PC-3 (cell line): ENCODE data around the gene TMEM114. TPM values are rescaled to one million over a fixed set of nuclear protein-coding genes. Genes with fewer than 3 reads are reported as not detected.

Experiments
- ATAC-seq: fragments of 200-7000 bp; cut with Tn5 transposase; 2 replicates; pipeline ENCODE4 v1.9.1; 2020; ENCODE audit warnings: mild to moderate bottlenecking, moderate library complexity
- BruUV-seq: library from RNA; stranded (reverse); fragments of 400-500 nt; replicated peaks from 2 replicates; lab custom pipeline; 2021; lab: Mats Ljungman, UMichigan
- CTCF ChIA-PET: fragments of 300-600 bp; sonication (Branson Sonifier 250); formaldehyde crosslinking; loops from one replicate; lab custom pipeline; 2022; ENCODE audit warnings: antibody characterized with exemption; lab: Charles Lee
- POLR2A ChIA-PET: fragments of 300-600 bp; sonication (Branson Sonifier 250); formaldehyde crosslinking; loops from one replicate; lab custom pipeline; 2022; ENCODE audit warnings: antibody characterized with exemption; ENCODE audit not compliant: unreplicated experiment; lab: Charles Lee
- DNase-seq: peaks from one replicate; pipeline ENCODE4 v3.0.0-alpha.2; 2015
- H2AFZ ChIP-seq: fragments of 300-600 bp; sonication (generic); 2 replicates; pipeline ENCODE4 v1.6.0; 2016; ENCODE audit warnings: antibody characterized with exemption, low read length
- H3F3A ChIP-seq: fragments of 300-600 bp; sonication (generic); one replicate; pipeline ENCODE4 v1.6.0; 2017; ENCODE audit warnings: antibody characterized with exemption, low read length, control low read depth, mild to moderate bottlenecking; ENCODE audit not compliant: unreplicated experiment
- H3K27ac ChIP-seq: fragments of 300-600 bp; sonication (generic); 2 replicates; pipeline ENCODE4 v1.5.1; 2016; ENCODE audit warnings: mild to moderate bottlenecking, low read length
- H3K27me3 ChIP-seq: fragments of 300-600 bp; sonication (generic); 2 replicates; pipeline ENCODE4 v1.6.1; 2016; ENCODE audit warnings: low read length, mixed read lengths
- H3K36me3 ChIP-seq: fragments of 300-600 bp; sonication (generic); 2 replicates; pipeline ENCODE4 v1.6.1; 2016; ENCODE audit warnings: low read depth, mixed run types, low read length, mixed read lengths
- H3K4me1 ChIP-seq: fragments of 300-600 bp; sonication (generic); 2 replicates; pipeline ENCODE4 v1.5.1; 2016; ENCODE audit warnings: low read length; ENCODE audit not compliant: insufficient read depth
- H3K4me2 ChIP-seq: fragments of 300-600 bp; sonication (generic); 2 replicates; pipeline ENCODE4 v1.6.0; 2016; ENCODE audit warnings: low read length
- H3K4me3 ChIP-seq: fragments of 300-600 bp; sonication (generic); 2 replicates; pipeline ENCODE4 v1.5.1; 2016; ENCODE audit warnings: mild to moderate bottlenecking, low read length, mixed read lengths
- H3K79me2 ChIP-seq: fragments of 300-600 bp; sonication (generic); 2 replicates; pipeline ENCODE4 v1.6.1; 2017; ENCODE audit warnings: low read length, mixed read lengths
- H3K9ac ChIP-seq: fragments of 300-600 bp; sonication (generic); 2 replicates; pipeline ENCODE4 v1.6.0; 2016; ENCODE audit warnings: mild to moderate bottlenecking, low read length
- H3K9me2 ChIP-seq: fragments of 300-600 bp; sonication (generic); replicated peaks from 2 replicates; pipeline ENCODE4 v1.6.1; 2016; ENCODE audit warnings: mixed run types, low read length, mixed read lengths
- H3K9me3 ChIP-seq: fragments of 300-600 bp; sonication (generic); 2 replicates; pipeline ENCODE4 v1.6.1; 2016; ENCODE audit warnings: low read length, mixed read lengths
- H4K20me1 ChIP-seq: fragments of 300-600 bp; sonication (generic); 2 replicates; pipeline ENCODE4 v1.6.1; 2016; ENCODE audit warnings: low read length, mixed read lengths
- EZH2 ChIP-seq: fragments of 300-600 bp; sonication (generic); IDR thresholded peaks from one replicate; pipeline ENCODE4 v1.6.1; 2017; ENCODE audit warnings: antibody characterized with exemption, mild to moderate bottlenecking, low read length; ENCODE audit not compliant: unreplicated experiment
- EZH2phosphoT487 ChIP-seq: fragments of 300-600 bp; sonication (generic); IDR thresholded peaks from 2 replicates; pipeline ENCODE4 v1.6.1; 2018; ENCODE audit warnings: mild to moderate bottlenecking, antibody characterized with exemption, low read length, borderline replicate concordance
- intact Hi-C: fragments of 100-400 bp; cut with micrococcal nuclease; formaldehyde crosslinking; loops from 2 replicates; pipeline ENCODE4 v1.9.0; 2023
- total RNA-seq: library from RNA; depleted of rRNA; stranded (reverse); fragments of >200 nt; gene quantifications from 2 replicates; pipeline ENCODE4 v1.2.3, GENCODE V29; 2014
- TF ChIP-seq, protein P1 (sequence below): fragments of 300-600 bp; sonication (generic); conservative IDR thresholded peaks from 2 replicates; pipeline ENCODE4 v1.5.1; 2017; ENCODE audit warnings: antibody characterized with exemption, low read depth, mild to moderate bottlenecking, low read length

TMEM114 gene
- total RNA-seq, 1 experiment from 2014 or later = not detected

DNA sequence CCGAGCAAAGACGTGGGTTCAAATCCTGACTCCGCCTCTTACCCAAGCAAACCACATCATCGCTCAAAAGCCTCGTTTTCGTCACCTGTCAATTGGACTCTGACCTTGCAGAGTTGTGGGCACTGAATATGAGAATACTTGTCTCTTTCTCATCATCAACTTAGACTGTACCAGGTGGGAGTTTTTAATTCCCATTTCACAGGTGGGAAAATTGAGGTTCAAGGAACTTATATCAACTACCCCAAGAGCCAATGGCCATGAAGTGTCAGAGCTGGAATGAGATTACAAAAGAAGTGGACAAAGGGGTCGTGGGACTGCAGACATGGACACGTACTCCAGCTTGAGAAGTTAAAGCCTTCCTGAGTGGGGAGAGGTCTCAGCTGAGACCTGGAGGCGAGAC is 10.8 kb downstream of the TMEM114 start:
- BruUV-seq = no TSS peak
- no peak for DNase-seq
- no peaks in the 10 kb centered on the region for H3K4me1 ChIP-seq
- H4K20me1 ChIP-seq = no peaks in the 10 kb centered on the region
- no peak overlapping the region for H3K27ac ChIP-seq
- no peak overlapping the region for H3K4me2 ChIP-seq
- H2AFZ ChIP-seq = no peak overlapping the region
- H3K9me3 ChIP-seq = no peaks in the 10 kb centered on the region
- no peaks in the 10 kb centered on the region for H3F3A ChIP-seq
- ATAC-seq = no peak
- no peak overlapping the region for H3K9ac ChIP-seq
- intact Hi-C loops = no loop called here
- ChIA-PET CTCF (no interaction called here), POLR2A (no interaction called here)
- H3K79me2 ChIP-seq = no peaks in the 10 kb centered on the region
- no peaks in the 10 kb centered on the region for H3K36me3 ChIP-seq
- H3K27me3 ChIP-seq = peaks cover 12% of the 10 kb centered on the region; the same call in 1 of the 2 replicates
- H3K4me3 ChIP-seq = no peak overlapping the region
- H3K9me2 ChIP-seq = no peaks in the 10 kb centered on the region
- TF ChIP-seq, protein P1, sequence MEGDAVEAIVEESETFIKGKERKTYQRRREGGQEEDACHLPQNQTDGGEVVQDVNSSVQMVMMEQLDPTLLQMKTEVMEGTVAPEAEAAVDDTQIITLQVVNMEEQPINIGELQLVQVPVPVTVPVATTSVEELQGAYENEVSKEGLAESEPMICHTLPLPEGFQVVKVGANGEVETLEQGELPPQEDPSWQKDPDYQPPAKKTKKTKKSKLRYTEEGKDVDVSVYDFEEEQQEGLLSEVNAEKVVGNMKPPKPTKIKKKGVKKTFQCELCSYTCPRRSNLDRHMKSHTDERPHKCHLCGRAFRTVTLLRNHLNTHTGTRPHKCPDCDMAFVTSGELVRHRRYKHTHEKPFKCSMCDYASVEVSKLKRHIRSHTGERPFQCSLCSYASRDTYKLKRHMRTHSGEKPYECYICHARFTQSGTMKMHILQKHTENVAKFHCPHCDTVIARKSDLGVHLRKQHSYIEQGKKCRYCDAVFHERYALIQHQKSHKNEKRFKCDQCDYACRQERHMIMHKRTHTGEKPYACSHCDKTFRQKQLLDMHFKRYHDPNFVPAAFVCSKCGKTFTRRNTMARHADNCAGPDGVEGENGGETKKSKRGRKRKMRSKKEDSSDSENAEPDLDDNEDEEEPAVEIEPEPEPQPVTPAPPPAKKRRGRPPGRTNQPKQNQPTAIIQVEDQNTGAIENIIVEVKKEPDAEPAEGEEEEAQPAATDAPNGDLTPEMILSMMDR = no peak
- TF ChIP-seq EZH2phosphoT487 (no peak), EZH2 (no peak)

DNA sequence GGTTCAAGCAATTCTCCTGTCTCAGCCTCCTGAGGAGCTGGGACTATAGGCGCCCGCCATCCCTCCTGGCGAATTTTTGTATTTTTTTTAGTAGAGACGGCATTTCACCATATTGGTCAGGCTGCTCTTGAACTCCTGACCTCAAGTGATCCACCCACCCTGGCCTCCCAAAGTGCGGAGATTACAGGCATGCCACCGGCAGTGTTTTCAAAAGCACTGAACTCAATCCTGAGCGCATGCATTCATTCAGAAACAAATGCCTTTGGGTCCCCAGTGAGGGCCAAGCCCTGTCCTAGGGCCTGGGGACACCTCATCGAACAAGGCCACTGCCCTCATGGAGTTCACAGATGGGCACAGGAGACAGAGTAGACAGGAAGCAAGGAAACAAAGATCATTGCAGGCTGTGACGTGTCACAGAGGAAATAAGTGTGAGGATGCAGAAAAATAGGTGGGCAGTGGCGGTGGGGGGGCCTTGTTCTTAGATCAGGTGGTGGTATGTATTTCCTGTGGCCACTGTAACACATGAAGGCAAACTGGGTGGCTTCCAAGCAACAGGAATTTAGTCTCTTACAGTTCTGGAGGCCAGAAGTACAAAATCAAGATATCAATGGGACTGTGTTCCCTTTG is 12.5 kb downstream of the TMEM114 start:
- intact Hi-C loops = no loop called here
- peaks cover 12% of the 10 kb centered on the region; the same call in 1 of the 2 replicates for H3K27me3 ChIP-seq
- H3K79me2 ChIP-seq = no peaks in the 10 kb centered on the region
- H3F3A ChIP-seq = no peaks in the 10 kb centered on the region
- no peak for ATAC-seq
- no peaks in the 10 kb centered on the region for H4K20me1 ChIP-seq
- no TSS peak for BruUV-seq
- CTCF ChIA-PET = no interaction called here
- no peak overlapping the region for H3K4me2 ChIP-seq
- POLR2A ChIA-PET = no interaction called here
- no peak overlapping the region for H2AFZ ChIP-seq
- H3K9me2 ChIP-seq = no peaks in the 10 kb centered on the region
- H3K4me3 ChIP-seq = no peak overlapping the region
- H3K4me1 ChIP-seq = no peaks in the 10 kb centered on the region
- H3K36me3 ChIP-seq = no peaks in the 10 kb centered on the region
- no peak for DNase-seq
- no peaks in the 10 kb centered on the region for H3K9me3 ChIP-seq
- TF ChIP-seq EZH2phosphoT487 = no peak
- TF ChIP-seq, protein P1 = no peak
- no peak for TF ChIP-seq EZH2
- no peak overlapping the region for H3K27ac ChIP-seq
- H3K9ac ChIP-seq = no peak overlapping the region
